ENCODE results near the gene FAM131C.
A peak's percentile ranks its signal among the peaks of the same experiment; 100 is the strongest.

Gene FAM131C

DNA sequence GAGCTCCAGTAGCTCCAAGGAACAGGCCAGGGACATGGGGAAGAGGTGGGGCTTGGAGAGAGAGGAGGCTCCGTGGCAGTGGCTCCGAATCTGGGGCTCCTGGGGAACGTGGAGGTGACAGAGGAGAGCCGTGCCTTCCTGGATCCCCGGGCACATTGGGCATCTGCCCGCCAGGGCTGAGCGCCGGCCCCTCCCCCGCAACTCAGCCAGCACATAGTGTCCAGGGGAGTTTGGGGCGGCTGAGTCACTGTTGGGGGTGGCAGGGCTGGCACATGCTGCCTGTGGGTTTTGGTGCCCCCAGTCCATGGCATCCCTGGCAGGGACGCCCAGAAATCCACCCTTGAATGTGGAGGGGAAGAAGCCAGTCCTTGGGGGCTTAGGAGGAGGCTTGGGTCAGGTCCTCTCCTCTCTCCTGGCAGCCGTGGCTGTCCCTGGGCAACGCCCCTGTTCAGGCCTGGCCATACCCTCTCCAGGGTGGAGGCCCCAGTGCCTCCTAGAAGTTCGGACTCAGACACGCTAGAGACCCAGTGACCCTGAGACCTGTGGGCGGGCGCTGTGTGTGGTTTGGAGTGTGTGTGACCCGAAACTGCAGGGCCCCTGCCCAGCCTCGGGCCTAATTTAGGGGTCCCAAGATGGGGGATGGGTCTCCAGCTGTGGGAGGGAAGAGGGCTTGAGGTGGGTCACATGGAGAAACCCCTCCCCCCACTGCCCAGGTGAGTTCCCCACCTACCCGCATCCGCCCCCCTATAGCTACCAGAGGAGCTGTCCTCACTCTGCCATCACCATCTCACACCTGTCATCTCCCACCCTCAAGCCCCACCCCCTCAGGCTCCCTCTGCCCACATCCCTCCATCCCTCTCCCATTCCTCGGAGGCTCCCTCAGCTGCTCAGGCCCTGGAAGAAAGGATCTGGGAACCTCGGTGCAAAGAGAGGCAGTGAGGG lies 57.2 kb downstream of the FAM131C start:
- DNase-seq (ENCODE audit: low read depth) = no peak

DNA sequence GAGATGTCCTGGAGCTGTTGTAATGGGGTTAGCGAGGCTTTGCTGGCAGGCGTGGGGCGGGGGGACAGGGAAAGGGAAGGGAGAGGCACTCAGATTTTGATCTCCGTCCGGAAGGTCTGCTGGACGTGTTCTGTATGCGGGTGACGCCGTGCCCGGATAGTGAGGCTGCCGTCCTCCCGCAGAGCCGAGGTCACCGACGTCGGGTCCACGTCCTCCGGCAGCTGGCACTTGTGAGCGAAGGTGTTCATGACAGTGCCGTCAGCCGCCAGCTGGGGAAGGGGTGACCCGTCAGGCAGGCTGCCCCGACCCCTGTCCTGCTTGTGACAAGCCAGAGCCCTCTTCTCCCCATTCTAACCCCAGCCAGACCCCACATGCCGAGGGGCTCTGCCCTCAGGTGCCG lies 58.0 kb downstream of the FAM131C start:
- DNase-seq (ENCODE audit: low read depth) = no peak

DNA sequence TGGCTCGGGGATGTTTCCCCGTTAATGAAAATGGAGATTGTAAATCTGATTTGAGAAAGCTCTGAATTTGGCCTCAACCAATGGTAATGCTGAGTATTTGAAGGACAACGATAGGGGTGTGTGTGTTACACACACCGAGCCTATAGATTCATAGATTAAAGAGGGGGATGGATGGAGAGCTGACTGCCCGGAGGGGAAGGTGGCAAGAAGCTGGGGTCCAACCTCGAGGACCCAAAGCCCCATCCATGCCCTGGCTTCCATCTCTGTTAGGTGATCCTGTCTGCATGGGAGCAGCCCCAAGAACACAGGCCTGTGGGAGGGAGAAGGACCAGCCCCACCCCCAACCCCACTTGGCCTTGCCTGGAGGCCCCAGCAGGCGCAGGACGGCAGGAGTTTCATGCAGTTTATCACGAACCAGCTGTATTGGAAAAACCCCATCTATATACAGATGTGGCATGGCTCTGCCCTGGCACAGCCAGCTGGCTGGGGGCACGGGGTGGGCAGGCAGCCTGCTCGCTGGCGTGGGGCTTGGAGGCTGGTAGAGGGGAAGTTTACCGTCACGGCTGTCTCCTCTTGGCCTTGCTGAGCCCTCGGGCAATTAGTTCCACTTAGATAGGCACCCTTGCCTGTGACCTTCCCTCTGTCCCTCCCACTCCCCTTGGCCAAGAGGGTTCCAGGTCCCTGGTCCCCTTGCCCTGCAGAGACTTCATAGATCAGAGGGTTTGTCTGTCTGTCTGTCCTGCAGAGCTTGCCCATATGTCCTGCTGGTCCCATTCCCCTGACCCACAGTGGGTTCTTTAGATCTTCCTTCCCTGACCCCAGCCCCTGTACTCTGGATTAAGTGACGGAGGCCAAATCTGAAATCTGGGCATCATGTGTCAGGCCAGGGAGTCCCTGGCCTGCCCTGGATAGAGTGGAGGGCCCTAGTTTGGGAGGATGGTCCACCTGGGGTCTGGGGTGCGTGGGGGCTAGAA lies 58.7 kb downstream of the FAM131C start:
- no peak for DNase-seq (ENCODE audit: low read depth)

DNA sequence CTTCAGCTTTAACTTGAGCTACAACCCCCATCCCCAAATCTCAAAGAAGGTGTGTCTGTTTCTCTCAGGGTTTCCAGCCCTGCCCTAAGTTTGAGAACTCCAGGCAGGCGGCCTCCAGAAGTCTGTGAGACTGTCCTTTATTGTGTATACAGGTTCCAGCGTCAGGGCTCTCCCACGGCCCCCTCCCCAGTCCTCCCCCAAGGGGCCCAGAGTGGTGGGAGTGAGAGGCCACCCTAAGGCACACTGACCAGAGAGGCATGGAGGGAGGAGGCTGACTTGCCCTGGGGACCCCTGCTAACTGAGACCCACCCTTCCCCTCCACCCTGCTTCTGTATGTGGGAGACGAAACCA lies 59.6 kb downstream of the FAM131C start:
- no peak for DNase-seq (ENCODE audit: low read depth)

DNA sequence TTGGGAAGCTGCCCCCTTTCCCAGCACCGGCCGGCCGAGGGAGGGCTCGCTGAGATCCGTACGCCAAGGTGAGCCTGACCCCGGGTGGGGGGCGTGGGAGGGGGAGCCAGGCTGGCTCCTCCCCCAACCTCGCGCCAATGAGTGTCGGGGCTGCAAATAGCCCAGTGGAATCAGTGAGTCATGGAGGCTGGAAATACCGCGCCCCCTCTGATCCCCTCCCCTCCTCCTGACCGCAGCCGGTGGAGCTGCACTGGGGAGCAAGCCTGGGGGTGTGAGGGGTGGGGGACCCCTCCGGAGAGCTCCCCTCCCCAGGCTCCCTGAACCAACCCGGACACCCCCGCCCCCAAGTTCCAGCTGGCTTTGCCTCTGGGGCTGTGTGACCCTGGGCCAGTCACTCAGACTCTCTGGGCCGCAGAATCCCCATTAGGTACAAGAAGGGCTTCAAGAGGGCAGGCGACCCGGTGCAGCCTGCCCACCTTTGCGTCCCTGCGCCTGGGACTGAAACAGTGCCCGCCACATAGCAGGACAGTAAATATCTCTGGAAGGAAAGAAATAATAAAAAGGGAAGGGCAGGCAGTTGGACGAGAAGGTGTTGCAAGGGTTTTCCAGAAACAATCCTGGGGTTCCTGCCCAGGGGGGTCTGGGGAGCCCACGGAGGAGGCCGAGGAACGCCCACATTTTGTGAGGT lies 60.1 kb downstream of the FAM131C start:
- DNase-seq (ENCODE audit: low read depth) = peak; percentile 26

DNA sequence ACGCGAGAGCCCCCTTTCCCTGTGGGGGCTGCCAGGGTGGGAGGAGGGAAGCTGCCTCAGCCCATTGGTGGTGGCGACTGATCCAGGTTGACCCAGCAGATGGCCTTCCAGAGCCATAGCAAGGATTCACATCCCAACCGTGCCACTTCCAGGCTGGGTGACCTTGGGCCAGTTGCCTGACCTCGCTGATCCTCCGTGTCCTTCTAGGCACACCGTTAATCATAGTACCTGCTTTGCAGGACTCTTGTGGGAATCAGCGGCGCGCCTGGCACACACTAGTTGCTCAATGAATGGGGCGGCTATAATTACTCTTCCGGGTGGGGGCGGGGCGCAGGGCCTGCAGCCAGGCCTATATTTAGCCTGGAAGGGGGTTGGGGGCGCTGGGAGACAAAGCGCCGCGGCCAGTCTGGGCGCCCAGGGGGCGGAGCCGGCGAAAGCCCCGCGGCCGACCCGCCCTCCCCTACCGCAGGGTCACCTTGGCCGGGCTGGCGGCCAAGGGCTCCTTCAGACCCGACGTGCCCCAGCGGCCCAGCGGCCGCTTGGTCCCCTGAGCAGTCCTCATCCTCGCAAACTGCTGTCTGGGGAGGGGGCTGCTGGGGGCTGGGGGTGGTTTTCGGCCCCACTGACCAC lies 60.7 kb downstream of the FAM131C start:
- no peak for DNase-seq (ENCODE audit: low read depth)

DNA sequence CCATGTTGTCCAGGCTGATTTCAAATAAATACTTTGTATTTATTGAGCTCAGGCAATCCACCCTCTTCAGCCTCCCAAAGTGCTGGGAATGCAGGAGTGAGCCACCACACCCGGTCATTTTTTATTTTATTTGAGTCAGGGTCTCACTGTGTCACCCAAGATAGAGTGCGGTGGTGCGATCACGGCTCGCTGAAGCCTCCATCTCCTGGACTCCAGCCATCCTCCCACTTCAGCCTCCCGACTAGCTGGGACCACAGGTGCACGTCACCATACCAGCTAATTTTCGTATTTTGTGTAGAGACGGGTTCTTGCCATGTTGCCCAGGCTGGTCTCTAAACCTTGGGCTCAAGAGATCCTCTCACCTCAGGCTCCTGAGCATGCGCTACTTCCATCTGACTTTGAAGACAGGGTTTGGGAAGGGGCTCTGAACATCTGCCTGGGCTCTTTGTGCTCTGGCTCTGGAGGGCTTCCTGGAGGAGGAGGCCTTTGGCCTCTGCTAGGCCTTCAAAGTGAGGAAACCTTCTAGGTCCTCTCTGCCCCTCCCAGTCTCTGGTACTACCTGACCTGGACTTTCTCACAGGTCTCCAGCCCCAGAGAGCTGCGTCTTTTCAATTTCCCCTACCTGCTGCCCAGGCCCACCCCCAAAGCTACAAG lies 61.4 kb downstream of the FAM131C start:
- DNase-seq (ENCODE audit: low read depth) = no peak

DNA sequence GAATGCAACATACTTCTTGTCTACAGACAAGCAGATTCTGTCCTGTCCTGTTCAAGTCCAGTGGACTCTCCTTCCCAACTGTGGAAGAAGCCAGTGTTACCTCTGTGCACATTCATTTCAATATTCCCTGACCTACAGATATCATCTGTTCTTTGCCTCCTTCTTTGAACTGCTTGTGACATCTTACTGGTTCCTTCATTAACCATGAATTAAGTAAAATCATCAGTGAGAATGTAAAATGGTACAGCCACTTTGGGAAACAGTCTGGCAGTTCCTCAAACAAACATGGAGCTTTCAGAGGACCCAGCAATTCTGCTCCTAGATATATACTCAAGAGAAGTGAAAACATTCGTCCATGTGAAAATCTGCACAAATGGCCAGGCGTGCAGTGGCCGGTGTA lies 62.6 kb downstream of the FAM131C start:
- no peak for DNase-seq (ENCODE audit: low read depth)

DNA sequence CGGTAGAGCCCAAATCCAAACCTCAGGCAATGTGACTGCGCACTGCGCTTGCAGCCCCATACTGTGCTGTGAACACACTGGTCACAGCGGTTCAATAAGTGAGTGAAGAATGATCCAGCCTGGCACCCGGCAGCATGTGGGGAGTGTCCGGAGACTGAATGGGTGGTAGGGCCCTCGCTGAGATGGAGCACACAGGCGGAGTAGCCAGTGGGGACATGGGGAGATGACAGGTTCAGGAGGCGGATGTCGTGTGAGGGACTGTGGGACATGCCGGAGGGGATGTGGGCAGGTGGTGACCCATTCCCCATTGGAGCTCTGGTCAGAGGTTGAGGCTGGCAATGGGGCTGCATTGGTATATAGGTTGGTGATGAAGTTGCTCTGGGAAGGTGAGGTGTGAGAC lies 63.8 kb downstream of the FAM131C start:
- no peak for DNase-seq (ENCODE audit: low read depth)

DNA sequence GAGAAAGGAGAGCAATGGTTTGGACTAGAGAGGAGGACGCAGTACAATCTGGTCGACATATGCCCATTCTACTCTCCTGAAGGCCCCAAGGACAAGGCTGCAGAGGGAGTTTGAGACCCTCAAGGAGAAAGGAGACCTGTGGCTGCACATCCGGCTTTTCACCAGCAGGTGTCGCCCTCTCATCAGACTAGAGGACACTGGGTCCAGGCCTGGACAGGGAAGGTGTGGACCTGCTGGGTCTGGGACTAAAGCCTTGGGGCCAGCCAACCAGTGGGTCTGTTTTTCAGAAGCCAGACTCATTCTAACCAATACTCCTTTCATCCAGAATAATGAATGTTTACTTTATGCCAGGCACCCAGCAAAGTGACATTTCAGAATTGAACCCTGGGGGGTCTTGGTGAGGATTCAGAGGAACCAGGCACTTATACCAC lies 64.4 kb downstream of the FAM131C start:
- DNase-seq (ENCODE audit: low read depth) = peak; percentile 59
